ENCODE data around the gene LBX1.

DNA sequence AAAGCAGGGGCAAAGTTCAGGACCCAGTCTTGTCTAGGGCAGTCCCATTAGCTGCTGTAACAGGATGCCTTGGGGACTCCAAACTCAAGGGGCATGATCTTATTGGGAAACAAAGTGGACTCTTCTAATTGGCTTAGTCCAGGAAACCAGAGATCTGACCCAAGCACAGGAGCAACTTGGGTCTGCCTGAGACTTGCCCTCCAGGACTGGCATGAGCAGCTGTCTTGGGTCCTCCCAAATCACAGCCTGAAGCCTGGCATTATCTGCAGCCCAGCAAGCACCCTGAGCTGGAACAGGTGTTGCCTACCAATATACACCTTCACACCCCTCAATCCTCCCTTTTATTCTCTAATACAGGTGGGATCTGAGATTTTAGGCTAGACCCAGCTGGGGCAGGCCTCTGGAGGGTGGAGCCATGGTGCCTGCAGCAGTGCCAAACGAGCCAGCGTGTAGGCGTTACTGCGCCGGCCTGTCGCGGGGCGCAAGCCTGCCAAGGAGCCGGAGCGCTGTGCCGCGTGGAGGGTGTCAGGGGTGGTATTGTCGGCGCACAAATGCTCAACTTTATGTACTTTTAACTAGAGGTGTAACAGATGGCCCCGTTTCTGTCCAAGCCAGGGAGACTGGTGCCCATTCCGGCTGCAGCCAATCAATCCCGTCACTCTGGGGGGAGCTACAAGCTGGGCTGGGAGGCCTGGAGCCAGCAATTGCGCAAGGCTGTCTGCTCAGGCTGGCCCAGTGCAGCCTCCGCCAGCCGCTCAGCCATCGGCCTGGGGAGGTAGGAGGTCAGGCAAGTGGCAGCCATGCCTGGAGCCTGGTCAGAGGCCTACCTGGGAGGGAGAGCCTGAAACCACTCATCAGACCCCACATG lies 12.8 kb upstream of the LBX1 start:
- TF ChIP-seq, protein P1, sequence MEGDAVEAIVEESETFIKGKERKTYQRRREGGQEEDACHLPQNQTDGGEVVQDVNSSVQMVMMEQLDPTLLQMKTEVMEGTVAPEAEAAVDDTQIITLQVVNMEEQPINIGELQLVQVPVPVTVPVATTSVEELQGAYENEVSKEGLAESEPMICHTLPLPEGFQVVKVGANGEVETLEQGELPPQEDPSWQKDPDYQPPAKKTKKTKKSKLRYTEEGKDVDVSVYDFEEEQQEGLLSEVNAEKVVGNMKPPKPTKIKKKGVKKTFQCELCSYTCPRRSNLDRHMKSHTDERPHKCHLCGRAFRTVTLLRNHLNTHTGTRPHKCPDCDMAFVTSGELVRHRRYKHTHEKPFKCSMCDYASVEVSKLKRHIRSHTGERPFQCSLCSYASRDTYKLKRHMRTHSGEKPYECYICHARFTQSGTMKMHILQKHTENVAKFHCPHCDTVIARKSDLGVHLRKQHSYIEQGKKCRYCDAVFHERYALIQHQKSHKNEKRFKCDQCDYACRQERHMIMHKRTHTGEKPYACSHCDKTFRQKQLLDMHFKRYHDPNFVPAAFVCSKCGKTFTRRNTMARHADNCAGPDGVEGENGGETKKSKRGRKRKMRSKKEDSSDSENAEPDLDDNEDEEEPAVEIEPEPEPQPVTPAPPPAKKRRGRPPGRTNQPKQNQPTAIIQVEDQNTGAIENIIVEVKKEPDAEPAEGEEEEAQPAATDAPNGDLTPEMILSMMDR (IDR thresholded peaks at IDR 0.05), result no peak
- TF ChIP-seq EP300 (IDR thresholded peaks at IDR 0.05) (no peak), POLR2A (IDR thresholded peaks at IDR 0.05) (no peak), POLR2AphosphoS5 (IDR thresholded peaks at IDR 0.05) (no peak)
